H9 (cell line): ENCODE data around the gene FHIT. TPM values are rescaled to one million over a fixed set of nuclear protein-coding genes. Genes with fewer than 3 reads are reported as not detected.

Experiments
- DNase-seq: peaks from one replicate; pipeline ENCODE4 v3.0.0-alpha.2; 2017
- H2AFZ ChIP-seq: one replicate; pipeline ENCODE4 v1.6.1; 2013; ENCODE audit warnings: mild to moderate bottlenecking, low read length, control low read depth, moderate library complexity
- H2AK5ac ChIP-seq: 2 replicates; pipeline ENCODE4 v1.6.1; 2013; ENCODE audit warnings: low read length, control low read depth, mixed read lengths; ENCODE audit not compliant: insufficient read length
- H2BK120ac ChIP-seq: one replicate; pipeline ENCODE4 v1.6.1; 2013; ENCODE audit warnings: low read depth, mild to moderate bottlenecking, low read length, control low read depth, inconsistent platforms; ENCODE audit not compliant: poor library complexity, severe bottlenecking
- H2BK12ac ChIP-seq: 2 replicates; pipeline ENCODE4 v1.6.1; 2013; ENCODE audit warnings: low read length, control low read depth, mixed read lengths, low read depth; ENCODE audit not compliant: insufficient read length
- H2BK15ac ChIP-seq: 2 replicates; pipeline ENCODE4 v1.6.1; 2013; ENCODE audit warnings: low read depth, low read length, control low read depth
- H2BK20ac ChIP-seq: one replicate; pipeline ENCODE4 v1.6.1; 2013; ENCODE audit warnings: low read depth, mild to moderate bottlenecking, low read length, control low read depth, inconsistent platforms; ENCODE audit not compliant: poor library complexity, severe bottlenecking
- H2BK5ac ChIP-seq: 2 replicates; pipeline ENCODE4 v1.6.1; 2013; ENCODE audit warnings: low read length, control low read depth, mixed read lengths; ENCODE audit not compliant: insufficient read length
- H3K14ac ChIP-seq: 2 replicates; pipeline ENCODE4 v1.6.1; 2013; ENCODE audit warnings: low read length, control low read depth; ENCODE audit not compliant: insufficient read depth
- H3K18ac ChIP-seq: 2 replicates; pipeline ENCODE4 v1.6.1; 2013; ENCODE audit warnings: low read depth, mild to moderate bottlenecking, mixed read lengths, low read length, control low read depth; ENCODE audit not compliant: insufficient read length
- H3K23ac ChIP-seq: 2 replicates; pipeline ENCODE4 v1.6.1; 2013; ENCODE audit warnings: low read length, control low read depth, mixed read lengths, low read depth; ENCODE audit not compliant: insufficient read length
- H3K23me2 ChIP-seq: 2 replicates; pipeline ENCODE4 v1.6.1; 2013; ENCODE audit warnings: low read depth, mild to moderate bottlenecking, mixed read lengths, low read length, control low read depth; ENCODE audit not compliant: insufficient read length, poor library complexity, severe bottlenecking
- H3K27ac ChIP-seq: 2 replicates; pipeline ENCODE4 v1.5.1; 2013; ENCODE audit warnings: low read length, control low read depth, mixed read lengths, low read depth; ENCODE audit not compliant: insufficient read length
- H3K27me3 ChIP-seq: 2 replicates; pipeline ENCODE4 v1.6.1; 2013; ENCODE audit warnings: low read length, control low read depth, inconsistent platforms; ENCODE audit not compliant: insufficient read depth
- H3K4ac ChIP-seq: 2 replicates; pipeline ENCODE4 v1.6.1; 2013; ENCODE audit warnings: low read depth, mild to moderate bottlenecking, control low read depth, inconsistent platforms, low read length, moderate library complexity
- H3K4me1 ChIP-seq: 2 replicates; pipeline ENCODE4 v1.6.1; 2013; ENCODE audit warnings: low read length, control low read depth, inconsistent platforms; ENCODE audit not compliant: insufficient read depth
- H3K4me2 ChIP-seq: 2 replicates; pipeline ENCODE4 v1.6.1; 2013; ENCODE audit warnings: low read length, control low read depth, mixed read lengths; ENCODE audit not compliant: insufficient read length, insufficient read depth
- H3K56ac ChIP-seq: 2 replicates; pipeline ENCODE4 v1.6.1; 2013; ENCODE audit warnings: low read depth, mild to moderate bottlenecking, mixed read lengths, low read length, control low read depth; ENCODE audit not compliant: insufficient read length
- H3K79me1 ChIP-seq: 2 replicates; pipeline ENCODE4 v1.6.1; 2013; ENCODE audit warnings: low read depth, mild to moderate bottlenecking, moderate library complexity, low read length, control low read depth, inconsistent platforms; ENCODE audit not compliant: insufficient read depth, poor library complexity, severe bottlenecking
- H3K79me2 ChIP-seq: 2 replicates; pipeline ENCODE4 v1.6.1; 2013; ENCODE audit warnings: low read length, control low read depth, inconsistent platforms; ENCODE audit not compliant: insufficient read depth
- H3K9ac ChIP-seq: 2 replicates; pipeline ENCODE4 v1.6.1; 2013; ENCODE audit warnings: low read length, control low read depth, mixed read lengths; ENCODE audit not compliant: insufficient read length; ENCODE audit errors: extremely low read depth
- H3K9me3 ChIP-seq: one replicate; pipeline ENCODE4 v1.6.1; 2013; ENCODE audit warnings: low read depth, low read length, inconsistent platforms; ENCODE audit not compliant: control insufficient read depth
- H3T11ph ChIP-seq: one replicate; pipeline ENCODE4 v1.6.1; 2013; ENCODE audit warnings: mild to moderate bottlenecking, low read length, control low read depth, inconsistent platforms
- H4K20me1 ChIP-seq: one replicate; pipeline ENCODE4 v1.6.1; 2013; ENCODE audit not compliant: control insufficient read depth, insufficient read length, insufficient read depth
- H4K5ac ChIP-seq: 2 replicates; pipeline ENCODE4 v1.6.1; 2013; ENCODE audit warnings: low read depth, mild to moderate bottlenecking, mixed read lengths, low read length, control low read depth; ENCODE audit not compliant: insufficient read length
- H4K8ac ChIP-seq: replicated peaks from 2 replicates; pipeline ENCODE4 v1.6.1; 2013; ENCODE audit warnings: low read length, control low read depth, mixed read lengths, low read depth; ENCODE audit not compliant: insufficient read length
- H4K91ac ChIP-seq: 2 replicates; pipeline ENCODE4 v1.6.1; 2013; ENCODE audit warnings: low read depth, mild to moderate bottlenecking, moderate library complexity, mixed read lengths, low read length, control low read depth; ENCODE audit not compliant: insufficient read length
- H3K27ac Mint-ChIP-seq, 3 experiments: 2 replicates in 2 of 3; 3 replicates in 1 of 3; pipeline ENCODE4 v1.8.0; 2020 to 2021; ENCODE audit warnings: mixed read lengths in 3 of 3, mild to moderate bottlenecking in 1 of 3, moderate library complexity in 1 of 3
- H3K27me3 Mint-ChIP-seq: 2 replicates; pipeline ENCODE4 v1.8.0; 2021; ENCODE audit warnings: low read depth, mild to moderate bottlenecking, moderate library complexity, mixed read lengths
- H3K36me3 Mint-ChIP-seq, 3 experiments: 2 replicates in 2 of 3; 3 replicates in 1 of 3; pipeline ENCODE4 v1.8.0; 2020 to 2021; ENCODE audit warnings: low read depth in 3 of 3, mixed read lengths in 3 of 3; ENCODE audit not compliant: insufficient read depth in 1 of 3
- H3K4me1 Mint-ChIP-seq, 2 experiments: 2 replicates each; pipeline ENCODE4 v1.8.0; 2020; ENCODE audit warnings: mixed read lengths in 2 of 2
- H3K4me3 Mint-ChIP-seq, 2 experiments: 2 replicates in 1 of 2; 3 replicates in 1 of 2; pipeline ENCODE4 v1.8.0; 2020 to 2021; ENCODE audit warnings: mild to moderate bottlenecking in 2 of 2, mixed read lengths in 2 of 2, moderate library complexity in 1 of 2
- H3K9me3 Mint-ChIP-seq, 2 experiments: 2 replicates in 1 of 2; 3 replicates in 1 of 2; pipeline ENCODE4 v1.8.0; 2020; ENCODE audit warnings: mild to moderate bottlenecking in 2 of 2, mixed read lengths in 2 of 2, moderate library complexity in 1 of 2
- WGBS: extraction: QIAGEN DNeasy Blood & Tissue Kit; methylation state at CpG from one replicate; pipeline ENCODE4 v1.1.7; 2013; ENCODE audit warnings: missing lambda C conversion rate, low lambda C conversion rate, mixed read lengths; ENCODE audit not compliant: insufficient read length; ENCODE audit errors: extremely low coverage; 5-methylcytosine and 5-hydroxymethylcytosine counted together
- total RNA-seq: library from RNA; stranded (reverse); gene quantifications from 2 replicates; pipeline ENCODE4 v1.2.1, GENCODE V29; 2021
- TF ChIP-seq, protein P1 (sequence below): fragments of 200-600 bp; sonication (generic); conservative IDR thresholded peaks from 3 replicates; pipeline ENCODE4 v1.8.0; 2021; ENCODE audit warnings: antibody characterized with exemption, mild to moderate bottlenecking

FHIT gene
- total RNA-seq, 1 experiment from 2014 or later = 3.0 TPM

DNA sequence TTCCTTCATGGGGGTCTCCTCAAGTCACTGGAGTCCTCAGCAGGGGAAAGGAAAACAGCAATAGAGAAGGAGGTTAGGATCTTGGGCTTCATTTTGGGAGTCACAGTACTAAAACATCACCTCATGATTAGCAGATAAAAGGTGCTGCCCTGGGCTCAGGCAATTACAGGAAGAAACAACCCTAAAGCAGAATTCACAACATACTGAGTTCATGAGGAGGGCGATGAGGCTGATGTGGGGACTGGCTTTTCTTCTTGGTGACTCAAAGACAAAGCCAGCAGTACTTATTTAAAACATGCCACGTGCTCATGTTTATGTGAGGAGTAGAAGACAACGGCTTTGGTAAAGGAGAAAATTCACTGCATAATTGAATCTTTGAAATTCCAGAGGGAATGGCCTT is 1379.1 kb downstream of the FHIT start:
- Histone ChIP-seq H4K5ac (no peak overlapping the region), H2AK5ac (no peak overlapping the region)

More for the DNA sequence above, 1379.1 kb downstream of the FHIT start:
- Histone ChIP-seq H3K4ac (no peak overlapping the region), H2BK15ac (no peak overlapping the region), H3K9me3 (no peaks in the 10 kb centered on the region), H3K18ac (no peak overlapping the region), H2BK120ac (no peak overlapping the region), H2BK12ac (no peak overlapping the region), H4K91ac (no peak overlapping the region), H4K8ac (no peak overlapping the region), H3K56ac (no peak overlapping the region), H3K9ac (no peak overlapping the region), H3K23ac (no peak overlapping the region), H2BK20ac (no peak overlapping the region), H2AFZ (no peak overlapping the region), H3K79me2 (no peaks in the 10 kb centered on the region), H3K79me1 (no peaks in the 10 kb centered on the region), H3K27ac (no peak overlapping the region), H3K27me3 (no peaks in the 10 kb centered on the region), H4K20me1 (no peaks in the 10 kb centered on the region), H3K4me1 (peaks cover 8% of the 10 kb centered on the region; the same call in 1 of the 2 replicates), H3K4me2 (no peak overlapping the region), H3K23me2 (no peaks in the 10 kb centered on the region), H2BK5ac (no peak overlapping the region), H3T11ph (no peak overlapping the region), H3K14ac (no peak overlapping the region)
- no peak for DNase-seq
- TF ChIP-seq, protein P1, sequence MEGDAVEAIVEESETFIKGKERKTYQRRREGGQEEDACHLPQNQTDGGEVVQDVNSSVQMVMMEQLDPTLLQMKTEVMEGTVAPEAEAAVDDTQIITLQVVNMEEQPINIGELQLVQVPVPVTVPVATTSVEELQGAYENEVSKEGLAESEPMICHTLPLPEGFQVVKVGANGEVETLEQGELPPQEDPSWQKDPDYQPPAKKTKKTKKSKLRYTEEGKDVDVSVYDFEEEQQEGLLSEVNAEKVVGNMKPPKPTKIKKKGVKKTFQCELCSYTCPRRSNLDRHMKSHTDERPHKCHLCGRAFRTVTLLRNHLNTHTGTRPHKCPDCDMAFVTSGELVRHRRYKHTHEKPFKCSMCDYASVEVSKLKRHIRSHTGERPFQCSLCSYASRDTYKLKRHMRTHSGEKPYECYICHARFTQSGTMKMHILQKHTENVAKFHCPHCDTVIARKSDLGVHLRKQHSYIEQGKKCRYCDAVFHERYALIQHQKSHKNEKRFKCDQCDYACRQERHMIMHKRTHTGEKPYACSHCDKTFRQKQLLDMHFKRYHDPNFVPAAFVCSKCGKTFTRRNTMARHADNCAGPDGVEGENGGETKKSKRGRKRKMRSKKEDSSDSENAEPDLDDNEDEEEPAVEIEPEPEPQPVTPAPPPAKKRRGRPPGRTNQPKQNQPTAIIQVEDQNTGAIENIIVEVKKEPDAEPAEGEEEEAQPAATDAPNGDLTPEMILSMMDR = no peak
- H3K4me3 Mint-ChIP-seq = no peak overlapping the region
- no CpG with 5 or more reads among the region's 3 CpGs for WGBS
- H3K27ac Mint-ChIP-seq = no peak overlapping the region; a peak in 1 of 7 replicates
- H3K9me3 Mint-ChIP-seq = no peaks in the 10 kb centered on the region
- no peaks in the 10 kb centered on the region for H3K27me3 Mint-ChIP-seq
- H3K4me1 Mint-ChIP-seq = peaks cover 9 to 20% of the 10 kb centered on the region in 2 experiments
- no peaks in the 10 kb centered on the region for H3K36me3 Mint-ChIP-seq
